ENCODE measurements around the gene ACBD6. TPM values are rescaled to one million over a fixed set of nuclear protein-coding genes. Genes with fewer than 3 reads are reported as not detected.
"Not testable (repeated sequence)": the region's sequence is repeated elsewhere in the genome, so short reads cannot be mapped to it uniquely, and the experiment has no call there.

The ACBD6 gene, protein sequence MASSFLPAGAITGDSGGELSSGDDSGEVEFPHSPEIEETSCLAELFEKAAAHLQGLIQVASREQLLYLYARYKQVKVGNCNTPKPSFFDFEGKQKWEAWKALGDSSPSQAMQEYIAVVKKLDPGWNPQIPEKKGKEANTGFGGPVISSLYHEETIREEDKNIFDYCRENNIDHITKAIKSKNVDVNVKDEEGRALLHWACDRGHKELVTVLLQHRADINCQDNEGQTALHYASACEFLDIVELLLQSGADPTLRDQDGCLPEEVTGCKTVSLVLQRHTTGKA
- 64.5 and 66.1 TPM in 2 replicates for total RNA-seq

DNA sequence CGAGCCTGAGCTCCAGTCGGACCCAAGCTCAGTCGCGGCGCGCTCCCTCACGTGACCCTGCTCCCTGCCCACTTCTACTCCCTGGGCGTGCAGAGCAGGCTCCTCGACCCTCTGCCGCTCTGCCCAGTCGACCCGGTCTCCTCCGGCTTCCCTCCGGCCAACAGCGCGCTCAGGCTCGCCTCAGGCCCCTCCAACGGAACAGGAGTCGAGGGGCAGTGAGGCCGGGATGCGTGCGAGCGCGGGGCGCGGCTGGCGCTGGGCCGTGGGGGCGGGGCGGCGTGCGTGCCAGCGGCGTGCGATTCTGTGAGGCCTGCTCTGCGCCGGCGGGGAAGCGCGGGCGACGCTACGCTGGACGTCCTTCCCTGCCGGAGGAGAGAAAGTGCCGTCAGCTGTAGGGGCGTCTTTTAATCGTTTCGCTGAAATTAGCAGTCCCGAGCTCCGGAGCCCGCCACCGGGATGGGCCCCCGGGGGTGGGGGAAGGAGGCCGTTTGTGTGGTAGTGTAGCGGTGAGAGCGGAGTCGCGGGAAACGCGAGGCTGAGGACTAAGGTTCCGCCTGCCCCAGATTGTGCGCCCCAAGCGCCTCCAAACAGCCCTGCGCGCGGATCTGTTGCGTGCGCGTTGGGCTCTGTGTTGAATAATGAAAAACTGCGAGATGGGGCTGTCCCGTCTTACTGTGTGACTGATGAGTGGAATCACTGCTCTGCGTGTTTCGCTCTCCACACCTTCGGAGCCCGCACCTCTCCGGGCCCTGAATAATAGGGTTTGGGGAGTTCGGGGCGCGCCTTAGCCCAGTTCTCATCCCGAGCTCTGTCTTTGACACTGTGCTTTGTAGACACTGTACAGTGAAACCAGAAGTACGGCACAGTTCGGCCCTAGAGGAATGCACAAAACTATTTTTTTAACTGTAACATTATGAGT, at the start of gene ACBD6:
Gene ACBD6 (minus strand): TSS at position 217 of the 919 bp plus-strand sequence. CDS start 311 bp downstream, outside the sequence.
- no peak for DNase-seq (ENCODE audit: low read depth)
- TF ChIP-seq, protein P1, sequence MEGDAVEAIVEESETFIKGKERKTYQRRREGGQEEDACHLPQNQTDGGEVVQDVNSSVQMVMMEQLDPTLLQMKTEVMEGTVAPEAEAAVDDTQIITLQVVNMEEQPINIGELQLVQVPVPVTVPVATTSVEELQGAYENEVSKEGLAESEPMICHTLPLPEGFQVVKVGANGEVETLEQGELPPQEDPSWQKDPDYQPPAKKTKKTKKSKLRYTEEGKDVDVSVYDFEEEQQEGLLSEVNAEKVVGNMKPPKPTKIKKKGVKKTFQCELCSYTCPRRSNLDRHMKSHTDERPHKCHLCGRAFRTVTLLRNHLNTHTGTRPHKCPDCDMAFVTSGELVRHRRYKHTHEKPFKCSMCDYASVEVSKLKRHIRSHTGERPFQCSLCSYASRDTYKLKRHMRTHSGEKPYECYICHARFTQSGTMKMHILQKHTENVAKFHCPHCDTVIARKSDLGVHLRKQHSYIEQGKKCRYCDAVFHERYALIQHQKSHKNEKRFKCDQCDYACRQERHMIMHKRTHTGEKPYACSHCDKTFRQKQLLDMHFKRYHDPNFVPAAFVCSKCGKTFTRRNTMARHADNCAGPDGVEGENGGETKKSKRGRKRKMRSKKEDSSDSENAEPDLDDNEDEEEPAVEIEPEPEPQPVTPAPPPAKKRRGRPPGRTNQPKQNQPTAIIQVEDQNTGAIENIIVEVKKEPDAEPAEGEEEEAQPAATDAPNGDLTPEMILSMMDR (conservative IDR thresholded peaks at IDR 0.05; ENCODE audit: low read depth, low read length): peak; percentile 2
- H3K4me3 ChIP-seq (ENCODE audit: low read depth, low read length): peak within 1 kb of the TSS; percentile 77

DNA sequence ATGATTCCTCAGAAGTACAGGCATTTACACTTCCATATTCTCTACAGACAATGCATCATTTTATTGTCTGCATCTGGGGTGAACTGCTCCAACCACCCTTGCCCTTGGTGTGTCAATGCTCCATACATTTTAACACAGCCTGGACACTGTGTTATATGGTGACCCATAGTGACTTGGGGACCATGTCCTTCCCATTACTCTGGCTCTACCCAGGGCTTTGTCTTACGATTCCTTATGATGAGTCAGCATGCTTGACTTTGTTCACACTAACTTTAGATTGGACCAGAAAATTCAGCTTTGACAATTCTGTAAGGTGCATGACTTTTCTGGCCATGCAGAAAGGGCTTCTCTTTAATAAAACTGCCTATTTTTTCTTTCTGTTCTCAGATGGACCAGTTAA, 49.6 kb upstream of the ACBD6 start:
- no peak for DNase-seq (ENCODE audit: low read depth)
- TF ChIP-seq, protein P1 (conservative IDR thresholded peaks at IDR 0.05; ENCODE audit: low read depth, low read length): no peak
- no peak overlapping the region for H3K4me3 ChIP-seq (ENCODE audit: low read depth, low read length)

DNA sequence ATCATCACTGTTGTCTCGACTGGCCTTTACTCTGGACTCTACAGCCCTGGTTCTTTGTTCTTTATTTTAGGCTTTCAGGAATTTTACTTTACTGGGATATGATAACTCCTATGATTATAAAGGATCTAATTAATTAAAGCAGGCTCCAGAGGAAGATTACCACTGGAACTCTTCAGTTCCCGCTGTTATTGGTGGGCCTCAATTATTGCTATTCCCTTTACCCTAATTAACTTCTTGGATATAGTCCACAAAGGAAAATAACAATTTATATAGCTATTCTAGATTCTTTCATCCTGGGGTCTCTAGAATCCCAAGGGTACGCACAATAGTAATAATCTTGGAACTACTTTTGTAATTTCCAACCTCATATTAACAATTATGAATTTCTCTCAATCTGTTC, 47.9 kb upstream of the ACBD6 start:
- TF ChIP-seq, protein P1 (conservative IDR thresholded peaks at IDR 0.05; ENCODE audit: low read depth, low read length): no peak
- no peak for DNase-seq (ENCODE audit: low read depth)
- no peak overlapping the region for H3K4me3 ChIP-seq (ENCODE audit: low read depth, low read length)

- DNase-seq (ENCODE audit: low read depth); H3K4me3 ChIP-seq (ENCODE audit: low read depth, low read length): not testable (repeated sequence)
Measured at GRCh38 chr1:180549770-180550169, 47.4 kb upstream of the ACBD6 start.

DNA sequence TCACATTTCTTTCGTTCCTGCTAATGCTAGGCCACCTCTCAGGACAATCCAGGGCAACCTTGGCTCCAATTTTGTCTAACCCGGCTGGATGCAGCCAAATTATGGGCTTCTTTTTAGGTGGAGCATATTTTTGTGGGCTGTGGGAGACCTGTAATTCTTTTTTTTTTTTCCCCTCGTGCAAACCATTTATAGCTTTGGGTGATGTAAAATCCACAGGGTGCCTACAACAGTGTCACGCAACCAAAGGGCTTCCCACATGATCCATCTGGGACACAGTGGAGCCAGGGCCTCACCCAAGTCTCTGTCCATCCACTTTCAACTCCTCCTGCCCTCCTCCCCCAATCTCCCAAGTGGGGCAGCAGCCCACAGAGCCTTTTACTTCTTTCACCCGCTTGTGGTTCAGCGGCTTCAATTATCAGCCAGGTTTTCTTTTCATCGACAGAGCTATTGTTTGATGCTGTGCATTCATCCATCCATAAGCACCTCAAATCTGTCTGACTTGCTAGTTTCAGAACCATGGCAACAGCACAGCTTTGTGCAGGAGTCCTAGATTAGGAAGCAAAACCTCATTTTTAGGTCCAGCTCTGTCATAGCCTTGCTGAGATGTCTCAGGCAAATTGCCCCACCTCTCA, 46.4 kb upstream of the ACBD6 start:
- no peak overlapping the region for H3K4me3 ChIP-seq (ENCODE audit: low read depth, low read length)
- TF ChIP-seq, protein P1 (conservative IDR thresholded peaks at IDR 0.05; ENCODE audit: low read depth, low read length): no peak
- no peak for DNase-seq (ENCODE audit: low read depth)

DNA sequence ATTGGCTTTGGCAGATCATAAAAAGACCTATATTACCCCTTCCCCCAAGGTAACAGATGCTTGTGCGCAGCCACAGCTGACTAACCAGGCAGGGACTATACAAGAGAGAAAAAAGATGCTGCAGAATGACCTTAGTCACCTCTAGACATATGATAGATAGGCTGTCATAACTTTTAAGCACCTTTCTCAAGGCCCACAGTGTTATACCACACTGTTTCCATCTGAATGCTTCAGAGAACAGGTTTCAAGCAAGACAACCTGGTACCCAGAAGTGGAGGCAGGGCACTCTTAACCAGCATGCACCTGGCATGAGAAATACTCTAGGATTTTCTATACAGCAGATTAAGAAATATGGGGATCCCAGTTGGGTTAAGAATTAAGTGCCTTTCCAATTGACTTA, 43.6 kb upstream of the ACBD6 start:
- no peak for DNase-seq (ENCODE audit: low read depth)
- TF ChIP-seq, protein P1 (conservative IDR thresholded peaks at IDR 0.05; ENCODE audit: low read depth, low read length): no peak
- no peak overlapping the region for H3K4me3 ChIP-seq (ENCODE audit: low read depth, low read length)

DNA sequence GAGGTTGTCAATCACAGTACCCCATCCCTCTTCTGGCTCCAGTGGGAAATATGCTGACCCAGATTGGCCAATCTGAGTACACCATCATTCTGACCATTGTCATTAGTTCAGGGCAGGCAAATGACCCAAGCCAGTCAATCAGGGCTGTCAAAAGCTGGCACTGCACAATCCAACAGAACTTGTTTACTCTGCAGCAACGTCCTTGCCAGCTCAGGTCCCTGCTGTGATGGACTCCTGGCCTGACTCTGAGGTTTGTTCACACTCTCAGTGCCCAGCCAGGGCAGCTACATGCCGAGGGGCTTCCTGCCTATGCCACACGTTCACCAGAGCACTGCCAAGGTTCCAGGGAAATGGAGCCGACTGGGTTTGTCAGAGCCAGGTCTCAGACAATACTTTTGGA, 41.7 kb upstream of the ACBD6 start:
- no peak overlapping the region for H3K4me3 ChIP-seq (ENCODE audit: low read depth, low read length)
- DNase-seq (ENCODE audit: low read depth): no peak
- TF ChIP-seq, protein P1 (conservative IDR thresholded peaks at IDR 0.05; ENCODE audit: low read depth, low read length): no peak

All from epithelial cell of proximal tubule (primary cell).